GM12878 (cell line): ENCODE measurements around the gene HS3ST5. TPM values are rescaled to one million over a fixed set of nuclear protein-coding genes. Genes with fewer than 3 reads are reported as not detected.

Source experiments
- ATAC-seq: fragments of 200-7000 bp; cut with Tn5 transposase; 3 replicates; pipeline ENCODE4 v1.9.1; 2020; ENCODE audit warnings: mild to moderate bottlenecking, moderate library complexity
- BruUV-seq: library from RNA; stranded (reverse); fragments of 400-500 nt; replicated peaks from 2 replicates; lab custom pipeline; 2021; lab: Mats Ljungman, UMichigan
- CTCF ChIA-PET: fragments of 300-600 bp; sonication (Branson Sonifier 250); formaldehyde crosslinking; extraction: SDS; loops from one replicate; lab custom pipeline; 2021; ENCODE audit warnings: inconsistent platforms; lab: Yijun Ruan, JAX
- POLR2A ChIA-PET: fragments of 350-600 bp; formaldehyde crosslinking; extraction: SDS; loops from one replicate; lab custom pipeline; 2021; ENCODE audit warnings: inconsistent platforms; lab: Charles Lee
- RAD21 ChIA-PET: fragments of 300-600 bp; sonication (Branson Sonifier 250); formaldehyde crosslinking; loops from one replicate; lab custom pipeline; 2023; ENCODE audit warnings: antibody characterized with exemption; ENCODE audit not compliant: unreplicated experiment; lab: Charles Lee
- SMC1A ChIA-PET: fragments of 300-600 bp; sonication (Branson Sonifier 250); formaldehyde crosslinking; loops from one replicate; lab custom pipeline; 2023; ENCODE audit not compliant: unreplicated experiment, uncharacterized antibody; lab: Charles Lee
- DNase-seq: peaks from one replicate; pipeline ENCODE4 v3.0.0-alpha.2; 2011; ENCODE audit warnings: low read depth, low spot score
- FAIRE-seq: peaks from 3 replicates; lab custom pipeline; 2011; peaks lifted over from hg19 to GRCh38; lab: Jason Lieb, UNC
- H2AFZ ChIP-seq: 2 replicates; pipeline ENCODE4 v1.6.0; 2011; ENCODE audit warnings: low read depth, low read length, control low read depth; ENCODE audit not compliant: control insufficient read depth
- H3K27ac ChIP-seq: 2 replicates; pipeline ENCODE4 v1.5.1; 2011; ENCODE audit warnings: control low read depth; ENCODE audit not compliant: control insufficient read depth, insufficient read depth
- H3K27me3 ChIP-seq, 2 experiments: replicated peaks in 1 of 2; 2 replicates each; pipeline versions ENCODE4 v1.6.0 to v1.6.1; 2011; ENCODE audit warnings: low read length in 1 of 2; ENCODE audit not compliant: control insufficient read depth in 2 of 2, insufficient read depth in 2 of 2
- H3K36me3 ChIP-seq, 2 experiments: 2 replicates each; pipeline ENCODE4 v1.5.1; 2011; ENCODE audit warnings: low read length in 1 of 2; ENCODE audit not compliant: control insufficient read depth in 2 of 2, insufficient read depth in 2 of 2
- H3K4me1 ChIP-seq: 2 replicates; pipeline ENCODE4 v1.6.1; 2011; ENCODE audit warnings: mild to moderate bottlenecking, low read length, moderate library complexity, mixed read lengths; ENCODE audit not compliant: control insufficient read depth, insufficient read depth
- H3K4me2 ChIP-seq: 2 replicates; pipeline ENCODE4 v1.6.0; 2011; ENCODE audit warnings: control low read depth; ENCODE audit not compliant: control insufficient read depth, insufficient read depth
- H3K4me3 ChIP-seq: fragments of 200-600 bp; sonication (generic); 2 replicates; pipeline ENCODE4 v1.5.1; 2016
- H3K79me2 ChIP-seq: 2 replicates; pipeline ENCODE4 v1.6.0; 2011; ENCODE audit warnings: low read length; ENCODE audit not compliant: control insufficient read depth, insufficient read depth
- H3K9ac ChIP-seq: 2 replicates; pipeline ENCODE4 v1.8.0; 2011; ENCODE audit warnings: low read length, control low read depth, mixed read lengths; ENCODE audit not compliant: control insufficient read depth, insufficient read depth
- H3K9me3 ChIP-seq: replicated peaks from 3 replicates; pipeline ENCODE4 v1.5.1; 2011; ENCODE audit warnings: mild to moderate bottlenecking, low read length; ENCODE audit not compliant: control insufficient read depth, insufficient read depth
- H4K20me1 ChIP-seq: 2 replicates; pipeline ENCODE4 v1.6.0; 2011; ENCODE audit not compliant: control insufficient read depth, insufficient read depth
- BRCA1 ChIP-seq: IDR thresholded peaks from 2 replicates; pipeline ENCODE4 v1.6.1; 2011; ENCODE audit warnings: low read depth, low read length, improper control_type of control experiment
- CHD1 ChIP-seq: IDR thresholded peaks from 2 replicates; pipeline ENCODE4 v1.6.1; 2012; ENCODE audit warnings: low read depth, low read length, improper control_type of control experiment
- CHD2 ChIP-seq: IDR thresholded peaks from 2 replicates; pipeline ENCODE4 v1.6.1; 2011; ENCODE audit warnings: low read depth, low read length, improper control_type of control experiment, borderline replicate concordance
- EP300 ChIP-seq, 2 experiments: fragments of 150-350 bp in 1 of 2; IDR thresholded peaks; 2 replicates each; pipeline ENCODE4 v1.6.1; 2011 to 2012; ENCODE audit warnings: low read depth in 2 of 2, low read length in 2 of 2, borderline replicate concordance in 1 of 2, improper control_type of control experiment in 1 of 2, inconsistent platforms in 1 of 2; ENCODE audit not compliant: control insufficient read depth in 1 of 2
- EZH2 ChIP-seq: IDR thresholded peaks from 2 replicates; pipeline ENCODE4 v1.6.1; 2012; ENCODE audit warnings: low read depth, mild to moderate bottlenecking, control low read depth, inconsistent platforms, low read length, borderline replicate concordance; ENCODE audit not compliant: control insufficient read depth
- HDAC2 ChIP-seq: fragments of 200-600 bp; sonication (generic); IDR thresholded peaks from 2 replicates; pipeline ENCODE4 v1.6.1; 2017
- HSF1 ChIP-seq: fragments of 150-350 bp; IDR thresholded peaks from 2 replicates; pipeline ENCODE4 v1.6.1; 2014; ENCODE audit warnings: mild to moderate bottlenecking, low read depth, low read length
- IRF5 ChIP-seq: fragments of 450-650 bp; IDR thresholded peaks from 2 replicates; pipeline ENCODE4 v1.6.1; 2017; ENCODE audit warnings: borderline replicate concordance
- JUNB ChIP-seq: IDR thresholded peaks from 2 replicates; pipeline ENCODE4 v1.6.1; 2016; ENCODE audit warnings: antibody characterized with exemption, mild to moderate bottlenecking
- MYB ChIP-seq: fragments of 150-350 bp; IDR thresholded peaks from 2 replicates; pipeline ENCODE4 v1.6.1; 2014; ENCODE audit warnings: mild to moderate bottlenecking, low read depth, low read length, borderline replicate concordance
- NR2C2 ChIP-seq: IDR thresholded peaks from 2 replicates; pipeline ENCODE4 v1.6.1; 2011; ENCODE audit warnings: borderline replicate concordance, low read depth; ENCODE audit not compliant: control insufficient read depth, insufficient read length
- RELA ChIP-seq: fragments of 450-650 bp; IDR thresholded peaks from 2 replicates; pipeline ENCODE4 v1.8.0; 2014; ENCODE audit warnings: borderline replicate concordance; ENCODE audit not compliant: partially characterized antibody
- SIX5 ChIP-seq: IDR thresholded peaks from 2 replicates; pipeline ENCODE4 v1.6.1; 2011; ENCODE audit warnings: mild to moderate bottlenecking, low read depth, low read length, moderate library complexity; ENCODE audit not compliant: severe bottlenecking
- YBX1 ChIP-seq: fragments of 450-650 bp; IDR thresholded peaks from 2 replicates; pipeline ENCODE4 v1.6.1; 2016; ENCODE audit warnings: antibody characterized with exemption
- ZSCAN29 ChIP-seq: fragments of 450-650 bp; IDR thresholded peaks from 2 replicates; pipeline ENCODE4 v1.6.1; 2017; ENCODE audit warnings: mild to moderate bottlenecking, moderate library complexity
- ZZZ3 ChIP-seq: IDR thresholded peaks from 2 replicates; pipeline ENCODE4 v1.6.1; 2011; ENCODE audit warnings: low read depth; ENCODE audit not compliant: control insufficient read depth, insufficient read length
- WGBS: methylation state at CpG from one replicate; pipeline ENCODE4 v1.1.6; 2016; ENCODE audit warnings: low lambda C conversion rate; ENCODE audit not compliant: insufficient replicate concordance, insufficient coverage; ENCODE audit errors: missing lambda C conversion rate; 5-methylcytosine and 5-hydroxymethylcytosine counted together
- in situ Hi-C: fragments of 300-500 bp; cut with MboI; formaldehyde crosslinking; loops from 9 replicates; pipeline ENCODE4 v1.14.3; 2018; ENCODE audit warnings: mixed read lengths
- intact Hi-C: fragments of 100-400 bp; cut with micrococcal nuclease; formaldehyde crosslinking; loops from one replicate; pipeline ENCODE4 v1.14.2; 2022; ENCODE audit not compliant: unreplicated experiment
- polyA plus RNA-seq, 11 experiments: library from polyadenylated mRNA; depleted of rRNA in 4 of 11; unstranded in 6 of 11; stranded (reverse) in 5 of 11; fragments of >200 nt; fragmentation: Nextera tagmentation in 4 of 11; fragmentation: Illumina TruSeq in 1 of 11; extraction: Ambion mirVana in 4 of 11; extraction: Trizol in 1 of 11; gene quantifications; 1 replicate in 1 of 11; 2 replicates in 10 of 11; pipeline versions ENCODE4 v1.2.1 to v1.2.3, GENCODE V29; 2011 to 2016; ENCODE audit warnings: inconsistent platforms in 2 of 11, missing spikeins in 2 of 11, low read depth in 1 of 11
- total RNA-seq, 4 experiments: library from RNA; depleted of rRNA in 3 of 4; stranded (reverse); fragments of >200 nt in 3 of 4; fragmentation: Illumina TruSeq in 1 of 4; extraction: Trizol in 1 of 4; gene quantifications; 2 replicates each; pipeline versions ENCODE4 v1.2.1 to v1.2.3, GENCODE V29; 2013 to 2021

HS3ST5 gene
- total and polyA plus RNA-seq, 10 of the 15 experiments (the other 5 are each of a cell fraction or from before 2014, with no cell fraction given) = 0.04 TPM; not detected in 9

GRCh38 chr6:114162691-114163347 is 180.0 kb downstream of the HS3ST5 start:
- H3K27ac ChIP-seq = no peak overlapping the region
- no peak overlapping the region for H3K4me3 ChIP-seq
- DNase-seq = no peak
- no peaks in the 10 kb centered on the region for H3K79me2 ChIP-seq
- no peak for ATAC-seq
- FAIRE-seq = no peak
- no peaks in the 10 kb centered on the region for H3K27me3 ChIP-seq
- intact Hi-C loops (no loop called here), in situ Hi-C loops (no loop called here)
- RAD21 ChIA-PET = no interaction called here
- H2AFZ ChIP-seq = no peak overlapping the region
- TF ChIP-seq EZH2 = no peak
- no peak for TF ChIP-seq ZZZ3
- TF ChIP-seq JUNB = no peak
- no peak for TF ChIP-seq SIX5
- no peak for TF ChIP-seq CHD1
- TF ChIP-seq RELA = no peak
- H3K36me3 ChIP-seq = no peaks in the 10 kb centered on the region
- 16% methylated on average over 6 of the region's 6 CpGs for WGBS
- no peaks in the 10 kb centered on the region for H4K20me1 ChIP-seq
- H3K9me3 ChIP-seq = no peaks in the 10 kb centered on the region
- H3K9ac ChIP-seq = no peak overlapping the region
- no TSS peak for BruUV-seq
- SMC1A ChIA-PET = interaction anchor here (0.8 kb wide), 1 partner anchor 11 kb away, joined by 3 read pairs; no protein-coding TSS in a partner anchor
- H3K4me1 ChIP-seq = no peaks in the 10 kb centered on the region
- H3K4me2 ChIP-seq = no peak overlapping the region
- CTCF ChIA-PET = interaction anchor here (1.2 kb wide), 1 partner anchor 54 kb away, joined by 3 read pairs; no protein-coding TSS in a partner anchor
- POLR2A ChIA-PET = no interaction called here

- ChIA-PET SMC1A (no interaction called here), POLR2A (no interaction called here), RAD21 (no interaction called here), CTCF (interaction anchor here (1.3 kb wide), 1 partner anchor 10 kb away, joined by 3 read pairs; no protein-coding TSS in a partner anchor)
- H2AFZ ChIP-seq = no peak overlapping the region
- no peaks in the 10 kb centered on the region for H3K4me1 ChIP-seq
- intact Hi-C loops = no loop called here
- no peaks in the 10 kb centered on the region for H3K36me3 ChIP-seq
- H3K27ac ChIP-seq = no peak overlapping the region
- H4K20me1 ChIP-seq = no peaks in the 10 kb centered on the region
- in situ Hi-C loops = no loop called here
- ATAC-seq (no peak), FAIRE-seq (peak; percentile 59), DNase-seq (no peak)
- no peaks in the 10 kb centered on the region for H3K79me2 ChIP-seq
- H3K4me3 ChIP-seq = no peak overlapping the region
- no peaks in the 10 kb centered on the region for H3K27me3 ChIP-seq
- BruUV-seq = no TSS peak
- no peak overlapping the region for H3K9ac ChIP-seq
- 29% methylated on average over 4 of the region's 4 CpGs for WGBS
- no peak overlapping the region for H3K4me2 ChIP-seq
- no peaks in the 10 kb centered on the region for H3K9me3 ChIP-seq
- TF ChIP-seq MYB = no peak
- TF ChIP-seq CHD2 = no peak
- TF ChIP-seq YBX1 = no peak
- no peak for TF ChIP-seq HSF1
- no peak for TF ChIP-seq BRCA1
- no peak for TF ChIP-seq HDAC2
- TF ChIP-seq NR2C2 = no peak
- TF ChIP-seq EP300 (IDR thresholded peaks at IDR 0.05; ENCODE audit: borderline replicate concordance in 1 of 2, control insufficient read depth in 1 of 2, low read depth in 2 of 2, low read length in 2 of 2) = no peak
- no peak for TF ChIP-seq ZSCAN29
- TF ChIP-seq IRF5 = no peak
- no peak for TF ChIP-seq RELA
Measured at GRCh38 chr6:114160881-114161280, 181.9 kb downstream of the HS3ST5 start.
